Kidney (tissue), 14 donors: ENCODE measurements around the gene MLLT10. TPM values are rescaled to one million over a fixed set of nuclear protein-coding genes. Genes with fewer than 3 reads are reported as not detected.

Source experiments
- DNase-seq, 5 donors: peaks; one replicate each; pipeline ENCODE4 v3.0.0-alpha.2; 2013 to 2020
- FAIRE-seq: peaks from 2 replicates; lab custom pipeline; 2012; peaks lifted over from hg19 to GRCh38; lab: Jason Lieb, UNC
- H3K27ac ChIP-seq, 2 donors: one replicate each; pipeline ENCODE4 v1.7.0; 2013; ENCODE audit warnings: low read depth in 2 of 2, low read length in 2 of 2, inconsistent platforms in 1 of 2
- H3K27me3 ChIP-seq: one replicate; pipeline ENCODE4 v1.7.1; 2013; ENCODE audit warnings: low read length, inconsistent platforms; ENCODE audit not compliant: control insufficient read depth, insufficient read depth
- H3K36me3 ChIP-seq, 3 donors: one replicate each; pipeline versions ENCODE4 v1.7.0 to v1.7.1; 2013; ENCODE audit warnings: low read length in 3 of 3, control low read depth in 1 of 3, inconsistent platforms in 1 of 3; ENCODE audit not compliant: insufficient read depth in 3 of 3, control insufficient read depth in 2 of 3
- H3K4me1 ChIP-seq, 3 donors: one replicate each; pipeline versions ENCODE4 v1.7.0 to v1.7.1; 2013; ENCODE audit warnings: low read length in 3 of 3, inconsistent platforms in 1 of 3, low read depth in 1 of 3; ENCODE audit not compliant: control insufficient read depth in 2 of 3, insufficient read depth in 2 of 3
- H3K4me3 ChIP-seq, 3 donors: one replicate each; pipeline versions ENCODE4 v1.7.0 to v1.8.1; 2013; ENCODE audit warnings: low read length in 3 of 3, control low read depth in 1 of 3, inconsistent platforms in 1 of 3
- H3K9ac ChIP-seq, 3 donors: one replicate each; pipeline versions ENCODE4 v1.7.0 to v1.7.1; 2013; ENCODE audit warnings: low read length in 3 of 3, control low read depth in 1 of 3, inconsistent platforms in 1 of 3
- H3K9me3 ChIP-seq, 3 donors: one replicate each; pipeline versions ENCODE4 v1.7.0 to v1.7.1; 2013; ENCODE audit warnings: low read length in 3 of 3, control low read depth in 1 of 3, inconsistent platforms in 1 of 3; ENCODE audit not compliant: control insufficient read depth in 2 of 3, insufficient read depth in 1 of 3
- CTCF ChIP-seq: IDR thresholded peaks from 3 replicates; pipeline ENCODE4 v1.5.1; 2012; ENCODE audit warnings: mild to moderate bottlenecking, moderate library complexity, borderline replicate concordance; ENCODE audit not compliant: insufficient read depth; ENCODE audit errors: extremely low read depth
- intact Hi-C: fragments of 100-400 bp; cut with DNase I; formaldehyde crosslinking; loops from one replicate; pipeline ENCODE4 v1.11.1; 2022
- polyA plus RNA-seq: library from polyadenylated mRNA; stranded (reverse); fragments of 350-450 nt; fragmentation: Illumina TruSeq; extraction: RNeasy Lipid Tissue Mini Kit (QIAGEN cat#74804); gene quantifications from one replicate; pipeline ENCODE4 v1.2.3, GENCODE V29; 2014; ENCODE audit warnings: low read depth, low replicate concordance; ENCODE audit not compliant: insufficient read depth
- total RNA-seq: library from RNA; stranded (reverse); fragmentation: NEBNext Ultra II Directional; extraction: Animal tissue kit (Norgen Biotek cat#: 25700); gene quantifications from one replicate; pipeline ENCODE4 v1.2.1, GENCODE V29; 2021
- donor health status: control.
- donor health status: control.
- donor health status: control.
- donor health status: control.
- donor health status: control.
- donor health status: DM: yes; HTN: yes; CAD: no.
- donor health status: Normal renal cell carcinoma (clear cell type).

MLLT10 gene
- total and polyA plus RNA-seq, 2 donors from 2014 or later, result 11.0 to 54.2 TPM

DNA sequence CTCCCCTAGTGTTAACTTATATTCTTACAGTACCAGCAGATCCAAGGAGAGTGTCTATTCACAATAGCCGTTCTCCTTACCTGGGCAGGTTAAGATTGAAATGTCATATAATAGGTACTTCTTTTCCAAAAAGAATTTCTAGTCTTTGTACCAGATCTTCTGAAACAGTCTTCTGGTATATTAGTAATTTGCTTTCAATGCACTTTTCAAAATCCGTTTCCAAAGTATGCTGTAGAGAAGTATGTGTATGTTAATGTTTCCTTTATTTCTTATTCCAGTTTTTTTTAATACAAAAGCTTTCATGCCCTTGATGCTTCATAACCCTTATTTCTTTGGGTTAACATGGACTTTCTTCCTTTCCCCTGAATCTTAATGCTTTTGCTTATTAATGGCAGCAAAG lies 188.2 kb downstream of the MLLT10 start:
- no peak for TF ChIP-seq CTCF
- Histone ChIP-seq H3K36me3 (peaks cover 0 to 2% (median 0%) of the 10 kb centered on the region in 3 donors), H3K9me3 (no peaks in the 10 kb centered on the region), H3K4me1 (peaks cover 0 to 10% (median 6%) of the 10 kb centered on the region in 3 donors), H3K27me3 (no peaks in the 10 kb centered on the region), H3K27ac (no peak overlapping the region), H3K9ac (no peak overlapping the region), H3K4me3 (no peak overlapping the region)
- no peak for FAIRE-seq
- DNase-seq, result no peak
- intact Hi-C loops, result no loop called here

- Histone ChIP-seq H3K27me3 (no peaks in the 10 kb centered on the region), H3K9me3 (no peaks in the 10 kb centered on the region), H3K9ac (no peak overlapping the region), H3K36me3 (peaks cover 0 to 2% (median 0%) of the 10 kb centered on the region in 3 donors), H3K4me1 (peaks cover 0 to 14% (median 6%) of the 10 kb centered on the region in 3 donors), H3K27ac (no peak overlapping the region), H3K4me3 (no peak overlapping the region)
- intact Hi-C loops, result no loop called here
- DNase-seq (peak in 1 of 5 donors; percentile 21), FAIRE-seq (no peak)
- no peak for TF ChIP-seq CTCF
These were observed 190.1 kb downstream of the MLLT10 start for GRCh38 chr10:21724020-21724589.

- peak overlapping the region in 1 of 3 donors; percentile 6 for H3K9ac ChIP-seq
- intact Hi-C loops, result no loop called here
- no peak for TF ChIP-seq CTCF
These were observed 190.8 kb downstream of the MLLT10 start for GRCh38 chr10:21724687-21725367.

More at GRCh38 chr10:21724687-21725367, 190.8 kb downstream of the MLLT10 start:
- H3K4me3 ChIP-seq, result no peak overlapping the region
- H3K27me3 ChIP-seq, result no peaks in the 10 kb centered on the region
- H3K9me3 ChIP-seq, result no peaks in the 10 kb centered on the region
- peak overlapping the region; percentile 22 to 44 for H3K27ac ChIP-seq
- DNase-seq, result peak; percentile 84 to 99 (median 90)
- peaks cover 0 to 14% (median 6%) of the 10 kb centered on the region in 3 donors for H3K4me1 ChIP-seq
- peaks cover 0 to 2% (median 0%) of the 10 kb centered on the region in 3 donors for H3K36me3 ChIP-seq
- FAIRE-seq, result peak; percentile 99
